HepG2 (cell line): ENCODE measurements around the gene FOXRED2. TPM values are rescaled to one million over a fixed set of nuclear protein-coding genes. Genes with fewer than 3 reads are reported as not detected.
A peak's percentile ranks its signal among the peaks of the same experiment; 100 is the strongest.

ENCODE experiments used
- ATAC-seq: fragments of 200-7000 bp; cut with Tn5 transposase; 3 replicates; pipeline ENCODE4 v1.9.1; 2020; ENCODE audit warnings: mild to moderate bottlenecking, moderate library complexity
- BruUV-seq: library from RNA; stranded (reverse); fragments of 400-500 nt; replicated peaks from 2 replicates; lab custom pipeline; 2021; lab: Mats Ljungman, UMichigan
- CTCF ChIA-PET: fragments of 300-600 bp; formaldehyde crosslinking; extraction: SDS; loops from one replicate; lab custom pipeline; 2021; ENCODE audit warnings: low total read pairs, inconsistent platforms, low intra/inter-chr PET ratio; lab: Yijun Ruan, JAX
- POLR2A ChIA-PET: fragments of 350-600 bp; sonication (Branson Sonifier 250); formaldehyde crosslinking; loops from one replicate; lab custom pipeline; 2020; ENCODE audit warnings: antibody characterized with exemption, inconsistent platforms; lab: Yijun Ruan, JAX
- DNase-seq: peaks from one replicate; pipeline ENCODE4 v3.0.0-alpha.2; 2015; ENCODE audit warnings: low spot score
- FAIRE-seq: peaks from 3 replicates; lab custom pipeline; 2011; peaks lifted over from hg19 to GRCh38; lab: Jason Lieb, UNC
- H2AFZ ChIP-seq: one replicate; pipeline ENCODE4 v1.6.1; 2011; ENCODE audit warnings: low read length, inconsistent platforms
- H3K27ac ChIP-seq: fragments of 300-600 bp; 3 replicates; pipeline ENCODE4 v1.8.0; 2011; ENCODE audit warnings: mixed run types, mild to moderate bottlenecking, mixed read lengths, low read length, inconsistent platforms; ENCODE audit not compliant: insufficient read depth; ENCODE audit errors: extremely low read length
- H3K27me3 ChIP-seq, 2 experiments: fragments of 200-600 bp in 1 of 2; 2 replicates in 1 of 2; 3 replicates in 1 of 2; pipeline versions ENCODE4 v1.6.0 to v1.8.0; 2011; ENCODE audit warnings: low read length in 2 of 2, mild to moderate bottlenecking in 2 of 2, moderate library complexity in 2 of 2, inconsistent platforms in 1 of 2; ENCODE audit not compliant: insufficient read depth in 2 of 2, control insufficient read depth in 1 of 2
- H3K36me3 ChIP-seq, 2 experiments: fragments of 200-600 bp in 1 of 2; replicated peaks in 1 of 2; 2 replicates in 1 of 2; 3 replicates in 1 of 2; pipeline versions ENCODE4 v1.5.1 to v1.8.0; 2011; ENCODE audit warnings: low read length in 2 of 2, inconsistent platforms in 1 of 2; ENCODE audit not compliant: insufficient read depth in 2 of 2, control insufficient read depth in 1 of 2
- H3K4me1 ChIP-seq: 2 replicates; pipeline ENCODE4 v1.5.1; 2012; ENCODE audit warnings: low read length, inconsistent platforms; ENCODE audit not compliant: insufficient read depth
- H3K4me2 ChIP-seq: 2 replicates; pipeline ENCODE4 v1.6.0; 2011; ENCODE audit warnings: low read depth, low read length, inconsistent platforms
- H3K4me3 ChIP-seq, 3 experiments: fragments of 200-600 bp in 1 of 3; sonication (generic), shearing (Covaris generic) in 1 of 3; replicated peaks in 1 of 3; 2 replicates each; pipeline ENCODE4 v1.5.1; 2011 to 2016; ENCODE audit warnings: low read length in 3 of 3, inconsistent platforms in 2 of 3, low read depth in 2 of 3, mild to moderate bottlenecking in 2 of 3, control low read depth in 1 of 3, mixed read lengths in 1 of 3; ENCODE audit not compliant: insufficient read depth in 1 of 3
- H3K79me2 ChIP-seq: one replicate; pipeline ENCODE4 v1.6.1; 2011; ENCODE audit warnings: low read length, inconsistent platforms; ENCODE audit not compliant: insufficient read depth
- H3K9ac ChIP-seq: 2 replicates; pipeline ENCODE4 v1.6.0; 2011; ENCODE audit warnings: mild to moderate bottlenecking, low read depth, low read length, inconsistent platforms; ENCODE audit not compliant: insufficient read depth
- H3K9me3 ChIP-seq: 2 replicates; pipeline ENCODE4 v1.5.1; 2012; ENCODE audit warnings: mild to moderate bottlenecking, low read length
- H4K20me1 ChIP-seq: 2 replicates; pipeline ENCODE4 v1.6.0; 2011; ENCODE audit warnings: inconsistent platforms, mild to moderate bottlenecking, low read length, moderate library complexity; ENCODE audit not compliant: insufficient read depth
- CBX1 ChIP-seq: IDR thresholded peaks from one replicate; pipeline ENCODE4 v1.6.1; 2016; ENCODE audit warnings: antibody characterized with exemption, low read depth
- KIAA2018 ChIP-seq: sonication (generic); formaldehyde crosslinking; IDR thresholded peaks from 2 replicates; pipeline ENCODE4 v1.5.0; 2020; ENCODE audit warnings: mild to moderate bottlenecking, missing genetic modification reagents, borderline replicate concordance
- RBFOX2 ChIP-seq: fragments of 200-400 bp; formaldehyde crosslinking; IDR thresholded peaks from 2 replicates; pipeline ENCODE4 v1.6.1; 2017; ENCODE audit warnings: low read depth, mild to moderate bottlenecking, low read length
- RBM22 ChIP-seq: fragments of 200-400 bp; formaldehyde crosslinking; optimal IDR thresholded peaks from 2 replicates; pipeline ENCODE3; 2017; ENCODE audit warnings: mild to moderate bottlenecking, low read length, moderate library complexity
- SMC3 ChIP-seq: IDR thresholded peaks from 2 replicates; pipeline ENCODE4 v1.6.1; 2011; ENCODE audit warnings: low read length, improper control_type of control experiment
- TEAD3 ChIP-seq: optimal IDR thresholded peaks from 2 replicates; pipeline ENCODE3; 2016; ENCODE audit warnings: borderline replicate concordance
- TIGD3 ChIP-seq: sonication (generic); formaldehyde crosslinking; IDR thresholded peaks from 2 replicates; pipeline ENCODE4 v1.5.1; 2020; ENCODE audit warnings: mild to moderate bottlenecking, missing genetic modification reagents, borderline replicate concordance
- ZBTB1 ChIP-seq: sonication (generic); formaldehyde crosslinking; IDR thresholded peaks from 2 replicates; pipeline ENCODE4 v1.4.0; 2020; ENCODE audit warnings: missing genetic modification reagents, borderline replicate concordance
- ZNF124 ChIP-seq: sonication (generic); formaldehyde crosslinking; IDR thresholded peaks from 2 replicates; pipeline ENCODE4 v1.4.0; 2020; ENCODE audit warnings: missing genetic modification reagents
- ZNF3 ChIP-seq: IDR thresholded peaks from 2 replicates; pipeline ENCODE4 v1.7.0; 2017; ENCODE audit warnings: inconsistent platforms
- ZNF33A ChIP-seq: sonication (generic); formaldehyde crosslinking; IDR thresholded peaks from 2 replicates; pipeline ENCODE4 v1.5.1; 2020; ENCODE audit warnings: missing genetic modification reagents, mild to moderate bottlenecking, moderate library complexity, borderline replicate concordance
- ZNF484 ChIP-seq: sonication (generic); formaldehyde crosslinking; IDR thresholded peaks from 2 replicates; pipeline ENCODE4 v1.5.1; 2020; ENCODE audit warnings: mild to moderate bottlenecking, low read depth, missing genetic modification reagents, borderline replicate concordance
- ZNF530 ChIP-seq: sonication (generic); formaldehyde crosslinking; IDR thresholded peaks from 2 replicates; pipeline ENCODE4 v1.5.0; 2020; ENCODE audit warnings: low read depth, mild to moderate bottlenecking, missing genetic modification reagents
- WGBS: methylation state at CpG from one replicate; pipeline ENCODE4 v1.1.6; 2017; ENCODE audit warnings: low lambda C conversion rate; 5-methylcytosine and 5-hydroxymethylcytosine counted together
- in situ Hi-C: cut with HindIII; loops from 2 replicates; pipeline ENCODE4 v1.10.0; 2017; ENCODE audit warnings: low pct_unique_long_range_greater_than_20kb; ENCODE audit not compliant: extremely low pct_ligation_motif_present
- intact Hi-C: fragments of 100-400 bp; cut with micrococcal nuclease; formaldehyde crosslinking; loops from one replicate; pipeline ENCODE4 v1.10.0; 2022; ENCODE audit not compliant: unreplicated experiment
- polyA plus RNA-seq, 8 experiments: library from polyadenylated mRNA; depleted of rRNA in 3 of 8; stranded (reverse) in 7 of 8; unstranded in 1 of 8; fragments of >200 nt; fragmentation: Illumina TruSeq in 4 of 8; extraction: Trizol in 4 of 8; gene quantifications; 2 replicates each; pipeline versions ENCODE4 v1.2.1 to v1.2.3, GENCODE V29; 2011 to 2016; ENCODE audit warnings: low read depth in 4 of 8, missing spikeins in 1 of 8, mixed read lengths in 1 of 8; ENCODE audit not compliant: insufficient read depth in 1 of 8
- total RNA-seq, 5 experiments: library from RNA; depleted of rRNA; stranded (reverse); fragments of >200 nt; fragmentation: Illumina TruSeq; extraction: Trizol; gene quantifications; 2 replicates each; pipeline ENCODE4 v1.2.3, GENCODE V29; 2016; ENCODE audit warnings: low read depth in 1 of 5

FOXRED2 gene
- total and polyA plus RNA-seq, 2 of the 13 experiments (the other 11 are each of a cell fraction or from before 2014, with no cell fraction given) = 9.3 to 28.1 TPM

- TF ChIP-seq TEAD3 = no peak
- no peak for TF ChIP-seq ZNF3 (CRISPR knock-in tag)
- no peak for TF ChIP-seq ZBTB1 (CRISPR knock-in tag)
- TF ChIP-seq, all 625 proteins: peak for 0
Observed at GRCh38 chr22:36512333-36512732, 5.5 kb upstream of the FOXRED2 start (continued).

- Histone ChIP-seq H3K27ac (no peak overlapping the region), H3K9ac (no peak overlapping the region), H2AFZ (no peak overlapping the region), H3K4me1 (peaks cover 14% of the 10 kb centered on the region), H3K79me2 (no peaks in the 10 kb centered on the region), H3K27me3 (no peaks in the 10 kb centered on the region), H3K4me2 (no peak overlapping the region), H3K36me3 (peaks cover 25 to 54% of the 10 kb centered on the region in 2 experiments), H3K4me3 (no peak overlapping the region), H4K20me1 (0 out of 2 replicates have a peak, but pooled peaks cover 2% of the 10 kb centered on the region), H3K9me3 (no peaks in the 10 kb centered on the region)
- 87% methylated on average over 17 of the region's 17 CpGs for WGBS
- intact Hi-C loops = no loop called here
- ATAC-seq = peak; percentile 50
- BruUV-seq = no TSS peak
- DNase-seq = peak; percentile 54
- peak; percentile 70 for FAIRE-seq
- POLR2A ChIA-PET = interaction anchor here (1.2 to 3.4 kb wide), 4 partner anchors 11 to 30 kb away, joined by 3 to 18 read pairs (median 7); partner anchors contain the start of genes EIF3D and TXN2
- in situ Hi-C loops = no loop called here
- CTCF ChIA-PET = no interaction called here
- TF ChIP-seq SMC3 (peak; percentile 8; the same call in 1 of the 2 replicates), ZNF124 (CRISPR knock-in tag) (no peak), ZNF530 (no peak), RBM22 (peak; percentile 22), CBX1 (no peak), ZNF484 (CRISPR knock-in tag) (no peak), ZNF33A (CRISPR knock-in tag) (no peak), TIGD3 (no peak), RBFOX2 (0 out of 2 replicates have a peak, but pooled peaks have one; percentile 27), KIAA2018 (no peak)
Observed at GRCh38 chr22:36510966-36511881, 4.4 kb upstream of the FOXRED2 start.
